SK-N-SH (cell line): ENCODE data around the gene CHST9. TPM values are rescaled to one million over a fixed set of nuclear protein-coding genes. Genes with fewer than 3 reads are reported as not detected.

Experiments used
- CTCF ChIA-PET: fragments of 300-600, 350-600 bp; formaldehyde crosslinking; extraction: SDS; loops from one replicate; lab custom pipeline; 2021; lab: Yijun Ruan, JAX
- POLR2A ChIA-PET: fragments of 350-600 bp; sonication (Branson Sonifier 250); formaldehyde crosslinking; extraction: SDS; loops from one replicate; lab custom pipeline; 2020; ENCODE audit warnings: antibody characterized with exemption, inconsistent platforms; lab: Yijun Ruan, JAX
- DNase-seq: peaks from one replicate; pipeline ENCODE4 v3.0.0; 2012
- H2AFZ ChIP-seq: fragments of 200-600 bp; sonication (generic); 2 replicates; pipeline ENCODE4 v1.8.1; 2016; ENCODE audit warnings: antibody characterized with exemption, mild to moderate bottlenecking, low read depth
- H3F3A ChIP-seq: fragments of 200-600 bp; sonication (generic); replicated peaks from 2 replicates; pipeline ENCODE3; 2016; ENCODE audit warnings: antibody characterized with exemption, mild to moderate bottlenecking; ENCODE audit not compliant: insufficient read depth
- H3K27ac ChIP-seq, 2 experiments: fragments of 200-500 bp in 1 of 2; fragments of 200-600 bp in 1 of 2; sonication (Bioruptor generic) in 1 of 2; sonication (generic), shearing (Covaris generic) in 1 of 2; 2 replicates each; pipeline versions ENCODE4 v1.5.1 to v1.6.1; 2014 to 2016; ENCODE audit warnings: low read depth in 2 of 2, inconsistent platforms in 1 of 2, low read length in 1 of 2, mild to moderate bottlenecking in 1 of 2, mixed read lengths in 1 of 2
- H3K27me3 ChIP-seq: fragments of 200-600 bp; sonication (generic), shearing (Covaris generic); 2 replicates; pipeline ENCODE4 v1.6.1; 2016; ENCODE audit warnings: mixed run types; ENCODE audit not compliant: insufficient read depth
- H3K36me3 ChIP-seq, 2 experiments: fragments of 200-500 bp in 1 of 2; fragments of 200-600 bp in 1 of 2; sonication (Bioruptor generic) in 1 of 2; sonication (generic) in 1 of 2; replicated peaks in 1 of 2; 2 replicates each; pipeline versions ENCODE3 to v1.5.1; 2014 to 2016; ENCODE audit warnings: low read length in 1 of 2, mild to moderate bottlenecking in 1 of 2; ENCODE audit not compliant: insufficient read depth in 2 of 2, control insufficient read depth in 1 of 2
- H3K4me1 ChIP-seq, 2 experiments: fragments of 200-500 bp in 1 of 2; fragments of 200-600 bp in 1 of 2; sonication (Bioruptor generic) in 1 of 2; sonication (generic), shearing (Covaris generic) in 1 of 2; 2 replicates each; pipeline versions ENCODE4 v1.5.1 to v1.6.1; 2014 to 2016; ENCODE audit warnings: low read depth in 1 of 2, low read length in 1 of 2, mixed run types in 1 of 2; ENCODE audit not compliant: insufficient read depth in 2 of 2, control insufficient read depth in 1 of 2
- H3K4me2 ChIP-seq: fragments of 200-600 bp; sonication (generic), shearing (Covaris generic); 2 replicates; pipeline ENCODE4 v1.6.1; 2017; ENCODE audit warnings: mixed run types
- H3K4me3 ChIP-seq, 2 experiments: fragments of 200-500 bp in 1 of 2; fragments of 200-600 bp in 1 of 2; sonication (Bioruptor generic) in 1 of 2; sonication (generic), shearing (Covaris generic) in 1 of 2; 2 replicates each; pipeline versions ENCODE4 v1.5.1 to v1.8.1; 2014 to 2016; ENCODE audit warnings: low read depth in 2 of 2, inconsistent platforms in 1 of 2, low read length in 1 of 2, mild to moderate bottlenecking in 1 of 2, mixed read lengths in 1 of 2, moderate library complexity in 1 of 2
- H3K79me2 ChIP-seq: fragments of 200-600 bp; sonication (generic); 2 replicates; pipeline ENCODE4 v1.8.1; 2017; ENCODE audit warnings: mild to moderate bottlenecking; ENCODE audit not compliant: insufficient read depth
- H3K9ac ChIP-seq: fragments of 200-600 bp; sonication (generic); 2 replicates; pipeline ENCODE4 v1.6.1; 2017; ENCODE audit warnings: mixed run types
- H3K9me2 ChIP-seq: fragments of 200-600 bp; sonication (generic); 2 replicates; pipeline ENCODE4 v1.6.1; 2017; ENCODE audit warnings: mixed run types
- H3K9me3 ChIP-seq: fragments of 200-600 bp; sonication (generic); 2 replicates; pipeline ENCODE4 v1.6.1; 2017; ENCODE audit warnings: mixed run types, mild to moderate bottlenecking, moderate library complexity
- H4K20me1 ChIP-seq: fragments of 200-600 bp; sonication (generic); 2 replicates; pipeline ENCODE4 v1.6.1; 2017; ENCODE audit warnings: mild to moderate bottlenecking, mixed run types; ENCODE audit not compliant: insufficient read depth
- ELF1 ChIP-seq: IDR thresholded peaks from 2 replicates; pipeline ENCODE4 v1.4.0; 2012
- FOXM1 ChIP-seq: IDR thresholded peaks from 2 replicates; pipeline ENCODE4 v1.4.0; 2012; ENCODE audit warnings: low read depth, mild to moderate bottlenecking
- GATA2 ChIP-seq: sonication (generic); formaldehyde crosslinking; IDR thresholded peaks from 2 replicates; pipeline ENCODE4 v1.5.0; 2020; ENCODE audit warnings: mild to moderate bottlenecking, missing genetic modification reagents
- POLR2AphosphoS5 ChIP-seq: IDR thresholded peaks from 2 replicates; pipeline ENCODE4 v1.6.1; 2012; ENCODE audit warnings: low read depth, low read length
- RAD21 ChIP-seq: IDR thresholded peaks from 2 replicates; pipeline ENCODE4 v1.6.1; 2012; ENCODE audit warnings: mild to moderate bottlenecking, low read length
- RCOR1 ChIP-seq: fragments of 150-350 bp; IDR thresholded peaks from 2 replicates; pipeline ENCODE4 v1.6.1; 2017; ENCODE audit warnings: antibody characterized with exemption, low read length
- REST ChIP-seq: IDR thresholded peaks from 2 replicates; pipeline ENCODE4 v1.6.1; 2012; ENCODE audit warnings: mild to moderate bottlenecking, low read depth, low read length, moderate library complexity
- TCF12 ChIP-seq: IDR thresholded peaks from 2 replicates; pipeline ENCODE4 v1.4.0; 2012
- TEAD4 ChIP-seq: IDR thresholded peaks from 2 replicates; pipeline ENCODE4 v1.4.0; 2012; ENCODE audit warnings: mild to moderate bottlenecking, borderline replicate concordance; ENCODE audit not compliant: insufficient read depth
- USF2 ChIP-seq: fragments of 150-350 bp; IDR thresholded peaks from 2 replicates; pipeline ENCODE4 v1.6.1; 2017; ENCODE audit warnings: antibody characterized with exemption, low read length, low read depth, borderline replicate concordance
- WGBS: methylation state at CpG from one replicate; pipeline ENCODE4 v1.1.6; 2017; ENCODE audit warnings: low lambda C conversion rate; 5-methylcytosine and 5-hydroxymethylcytosine counted together
- polyA plus RNA-seq, 3 experiments: library from polyadenylated mRNA; depleted of rRNA; stranded (reverse); fragments of >200 nt; gene quantifications; 2 replicates each; pipeline ENCODE4 v1.2.3, GENCODE V29; 2012
- TF ChIP-seq, protein P1 (sequence below): IDR thresholded peaks from 2 replicates; pipeline ENCODE4; 2012

Gene CHST9
- polyA plus RNA-seq, 1 of the 3 experiments (the other 2 are of a cell fraction): not detected

DNA sequence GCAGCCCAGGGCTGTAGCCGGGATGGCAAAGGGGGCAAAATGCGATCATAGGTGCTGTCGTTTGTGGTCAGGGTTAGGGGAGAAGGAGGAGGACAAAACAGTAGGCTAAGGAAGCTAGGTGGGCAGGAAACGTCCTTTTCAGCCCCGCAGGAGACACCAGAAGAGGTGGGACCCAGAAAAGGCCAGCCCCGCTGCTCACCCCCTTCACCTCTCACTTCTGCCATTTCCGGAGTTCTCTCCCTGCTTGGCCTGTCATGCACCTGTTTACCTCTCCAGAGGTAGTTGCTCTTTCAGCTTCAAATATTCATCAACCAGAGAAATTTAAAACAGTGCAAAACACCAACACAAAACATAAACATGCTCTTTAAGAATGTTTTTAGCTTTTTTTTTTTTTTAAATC, 320.4 kb downstream of the CHST9 start:
- H3K27ac ChIP-seq: no peak overlapping the region
- H4K20me1 ChIP-seq: no peaks in the 10 kb centered on the region
- ChIA-PET POLR2A (interaction anchor here (0.6 kb wide), 1 partner anchor 29 kb away, joined by 4 read pairs; no protein-coding TSS in a partner anchor), CTCF (interaction anchor here (0.7 kb wide), 1 partner anchor 10 kb away, joined by 3 read pairs; no protein-coding TSS in a partner anchor)
- no peaks in the 10 kb centered on the region for H3K9me2 ChIP-seq
- peaks cover 7% of the 10 kb centered on the region; the same call in 1 of the 2 replicates for H3K27me3 ChIP-seq
- no peak overlapping the region for H3K9ac ChIP-seq
- no peak for DNase-seq
- no peaks in the 10 kb centered on the region for H3F3A ChIP-seq
- no peak overlapping the region for H3K4me3 ChIP-seq
- no peak overlapping the region for H2AFZ ChIP-seq
- no peak overlapping the region for H3K4me2 ChIP-seq
- peaks cover 0 to 4% of the 10 kb centered on the region in 2 experiments; a peak in 2 of 4 replicates for H3K4me1 ChIP-seq
- WGBS: 66% methylated on average over 7 of the region's 7 CpGs
- no peaks in the 10 kb centered on the region for H3K9me3 ChIP-seq
- no peaks in the 10 kb centered on the region for H3K79me2 ChIP-seq
- H3K36me3 ChIP-seq: no peaks in the 10 kb centered on the region
- TF ChIP-seq REST (no peak), GATA2 (CRISPR knock-in tag) (no peak), ELF1 (no peak), FOXM1 (no peak), RAD21 (no peak), USF2 (no peak), TEAD4 (no peak), RCOR1 (no peak), POLR2AphosphoS5 (no peak)
- TF ChIP-seq, protein P1, sequence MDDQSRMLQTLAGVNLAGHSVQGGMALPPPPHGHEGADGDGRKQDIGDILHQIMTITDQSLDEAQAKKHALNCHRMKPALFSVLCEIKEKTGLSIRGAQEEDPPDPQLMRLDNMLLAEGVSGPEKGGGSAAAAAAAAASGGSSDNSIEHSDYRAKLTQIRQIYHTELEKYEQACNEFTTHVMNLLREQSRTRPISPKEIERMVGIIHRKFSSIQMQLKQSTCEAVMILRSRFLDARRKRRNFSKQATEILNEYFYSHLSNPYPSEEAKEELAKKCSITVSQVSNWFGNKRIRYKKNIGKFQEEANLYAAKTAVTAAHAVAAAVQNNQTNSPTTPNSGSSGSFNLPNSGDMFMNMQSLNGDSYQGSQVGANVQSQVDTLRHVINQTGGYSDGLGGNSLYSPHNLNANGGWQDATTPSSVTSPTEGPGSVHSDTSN: no peak
- TF ChIP-seq, all 33 proteins: peak for 0

DNA sequence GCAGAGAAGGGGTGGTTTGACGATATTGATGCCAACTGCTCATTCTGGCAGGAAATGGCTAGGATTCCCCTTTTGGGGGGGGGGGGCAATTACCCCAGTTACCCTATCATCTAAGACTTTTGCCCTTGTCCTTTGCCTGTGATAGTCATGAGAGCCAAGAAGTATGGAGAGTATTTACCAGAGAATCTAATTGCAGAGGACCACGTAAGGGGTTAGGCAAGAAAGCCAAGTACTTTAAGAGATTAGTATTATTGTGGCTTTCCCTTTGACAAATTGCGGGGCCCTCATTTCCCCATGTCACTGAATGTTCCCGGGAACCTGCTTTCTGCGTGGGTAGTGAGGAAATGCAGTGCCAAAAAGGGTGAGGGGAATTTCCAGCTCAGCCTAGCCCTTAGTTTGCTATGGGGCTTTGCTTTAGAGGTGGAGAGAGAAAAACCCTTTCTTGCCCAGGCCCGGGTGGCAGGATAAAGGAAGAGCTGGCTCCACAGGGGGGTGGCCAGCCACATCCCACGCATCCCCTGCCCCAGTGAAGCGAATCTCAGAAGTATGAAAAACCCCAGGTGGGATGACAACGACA, 321.1 kb downstream of the CHST9 start:
- CTCF ChIA-PET: interaction anchor here (0.7 to 2.1 kb wide), 3 partner anchors 7 to 142 kb away, joined by 3 to 6 read pairs (median 3); no protein-coding TSS in a partner anchor

More for the DNA sequence above, 321.1 kb downstream of the CHST9 start:
- Histone ChIP-seq H3K4me3 (no peak overlapping the region), H3K4me1 (peaks cover 0 to 4% of the 10 kb centered on the region in 2 experiments; a peak in 1 of 4 replicates)
- DNase-seq: no peak
- TF ChIP-seq TCF12: no peak
- TF ChIP-seq, all 33 proteins: peak for 0
- Histone ChIP-seq H4K20me1 (no peaks in the 10 kb centered on the region), H3K4me2 (no peak overlapping the region), H3K27ac (no peak overlapping the region), H3K79me2 (no peaks in the 10 kb centered on the region), H3K9ac (no peak overlapping the region), H3K27me3 (peaks cover 7% of the 10 kb centered on the region; the same call in 1 of the 2 replicates), H3K36me3 (no peaks in the 10 kb centered on the region), H3K9me2 (no peaks in the 10 kb centered on the region), H2AFZ (no peak overlapping the region), H3K9me3 (no peaks in the 10 kb centered on the region), H3F3A (no peaks in the 10 kb centered on the region)
- WGBS: 71% methylated on average over 8 of the region's 9 CpGs
- POLR2A ChIA-PET: no interaction called here
